K562 (cell line): ENCODE measurements around the gene SEPTIN2. TPM values are rescaled to one million over a fixed set of nuclear protein-coding genes. Genes with fewer than 3 reads are reported as not detected.
A peak's percentile ranks its signal among the peaks of the same experiment; 100 is the strongest.

Experiments used
- CBX5 ChIP-seq: IDR thresholded peaks from 2 replicates; pipeline ENCODE4 v1.6.1; 2014; ENCODE audit warnings: low read depth, borderline replicate concordance
- CREB3 ChIP-seq: fragments of 450-650 bp; conservative IDR thresholded peaks from 2 replicates; pipeline ENCODE4 v1.6.1; 2016; ENCODE audit warnings: missing genetic modification characterization, low read depth, mild to moderate bottlenecking, missing compliant biosample characterization, moderate library complexity
- CREBBP ChIP-seq: IDR thresholded peaks from one replicate; pipeline ENCODE4 v1.6.1; 2012; ENCODE audit warnings: low read depth, mild to moderate bottlenecking, control low read depth, inconsistent platforms, low read length
- CTBP1 ChIP-seq: fragments of 450-650 bp; IDR thresholded peaks from 2 replicates; pipeline ENCODE4 v1.6.1; 2016; ENCODE audit warnings: borderline replicate concordance
- DNMT1 ChIP-seq: fragments of 450-650 bp; IDR thresholded peaks from 2 replicates; pipeline ENCODE4 v1.6.1; 2016; ENCODE audit warnings: antibody characterized with exemption, mild to moderate bottlenecking
- DPF2 ChIP-seq: fragments of 450-650 bp; IDR thresholded peaks from 2 replicates; pipeline ENCODE4 v1.6.1; 2016
- FOS ChIP-seq: IDR thresholded peaks from 3 replicates; pipeline ENCODE4 v1.6.1; 2011; ENCODE audit not compliant: insufficient read length; ENCODE audit errors: extremely low read depth
- FOXM1 ChIP-seq, 2 experiments: fragments of 450-650 bp in 1 of 2; sonication (generic) in 1 of 2; formaldehyde crosslinking in 1 of 2; IDR thresholded peaks; 2 replicates each; pipeline versions ENCODE4 v1.6.1 to v1.9.0; 2017 to 2022; ENCODE audit warnings: low read depth in 2 of 2, mild to moderate bottlenecking in 2 of 2, missing genetic modification reagents in 1 of 2, moderate library complexity in 1 of 2
- GTF2B ChIP-seq: IDR thresholded peaks from 2 replicates; pipeline ENCODE4 v1.6.1; 2011; ENCODE audit not compliant: insufficient read length; ENCODE audit errors: extremely low read depth
- JUND ChIP-seq, 2 experiments: IDR thresholded peaks; 2 replicates in 1 of 2; 3 replicates in 1 of 2; pipeline ENCODE4 v1.6.1; 2011; ENCODE audit warnings: borderline replicate concordance in 2 of 2, low read depth in 2 of 2, low read length in 2 of 2, improper control_type of control experiment in 1 of 2, missing biosample characterization in 1 of 2, missing genetic modification characterization in 1 of 2, missing genetic modification reagents in 1 of 2
- MCM7 ChIP-seq, 2 experiments: fragments of 450-650 bp; IDR thresholded peaks; 2 replicates each; pipeline ENCODE4 v1.6.1; 2016 to 2018
- MLX ChIP-seq, 2 experiments: fragments of 450-650 bp in 1 of 2; sonication (generic) in 1 of 2; formaldehyde crosslinking; conservative IDR thresholded peaks; 2 replicates each; pipeline versions ENCODE4 v1.4.0 to v1.8.1; 2020 to 2022; ENCODE audit warnings: mild to moderate bottlenecking in 1 of 2, missing genetic modification reagents in 1 of 2
- MXI1 ChIP-seq: IDR thresholded peaks from 2 replicates; pipeline ENCODE4 v1.6.1; 2011; ENCODE audit warnings: low read depth, mild to moderate bottlenecking, improper control_type of control experiment, low read length
- NR1H2 ChIP-seq: sonication (generic); formaldehyde crosslinking; IDR thresholded peaks from 2 replicates; pipeline ENCODE4 v1.4.0; 2020; ENCODE audit warnings: mild to moderate bottlenecking, missing genetic modification reagents
- NR2F6 ChIP-seq: fragments of 450-650 bp; formaldehyde crosslinking; IDR thresholded peaks from 2 replicates; pipeline ENCODE4 v1.4.0; 2020; ENCODE audit warnings: mild to moderate bottlenecking
- PTBP1 ChIP-seq: fragments of 200-400 bp; formaldehyde crosslinking; IDR thresholded peaks from 2 replicates; pipeline ENCODE4 v1.6.1; 2017; ENCODE audit warnings: low read depth, low read length
- SIN3A ChIP-seq, 2 experiments: fragments of 150-350 bp in 1 of 2; IDR thresholded peaks; 2 replicates each; pipeline ENCODE4 v1.6.1; 2011 to 2016; ENCODE audit warnings: borderline replicate concordance in 2 of 2, low read depth in 2 of 2, low read length in 2 of 2, mild to moderate bottlenecking in 2 of 2, moderate library complexity in 2 of 2; ENCODE audit not compliant: control insufficient read depth in 1 of 2
- SP1 ChIP-seq: sonication (generic); formaldehyde crosslinking; IDR thresholded peaks from 2 replicates; pipeline ENCODE4 v1.8.1; 2022; ENCODE audit warnings: mild to moderate bottlenecking, missing genetic modification reagents
- STAT5A ChIP-seq: IDR thresholded peaks from 2 replicates; pipeline ENCODE4 v1.6.1; 2012; ENCODE audit warnings: low read length, inconsistent platforms, borderline replicate concordance
- WHSC1 ChIP-seq: IDR thresholded peaks from one replicate; pipeline ENCODE4 v1.6.1; 2012; ENCODE audit warnings: low read length, control low read depth, inconsistent platforms
- ZNF175 ChIP-seq: fragments of 200-800 bp; sonication (Bioruptor generic); IDR thresholded peaks from 2 replicates; pipeline ENCODE4 v1.6.1; 2016; ENCODE audit warnings: low read depth, mild to moderate bottlenecking, missing genetic modification characterization, missing compliant biosample characterization
- ZNF277 ChIP-seq: fragments of 250-450 bp; sonication (Bioruptor Pico); IDR thresholded peaks from 2 replicates; pipeline ENCODE4 v1.8.0; 2022; ENCODE audit warnings: inconsistent platforms, mild to moderate bottlenecking, moderate library complexity, borderline replicate concordance
- polyA plus RNA-seq, 8 experiments: library from polyadenylated mRNA; depleted of rRNA in 4 of 8; stranded (reverse) in 5 of 8; unstranded in 3 of 8; fragments of >200 nt; fragmentation: Nextera tagmentation in 2 of 8; fragmentation: Illumina TruSeq in 1 of 8; extraction: Ambion mirVana in 2 of 8; extraction: Trizol in 1 of 8; gene quantifications; 2 replicates each; pipeline versions ENCODE4 v1.2.1 to v1.2.3, GENCODE V29; 2011 to 2014; ENCODE audit warnings: inconsistent platforms in 1 of 8, missing spikeins in 1 of 8
- total RNA-seq, 7 experiments: library from RNA; depleted of rRNA in 6 of 7; stranded (reverse); fragments of >200 nt in 6 of 7; fragmentation: Illumina TruSeq in 2 of 7; extraction: Trizol in 2 of 7; gene quantifications; 2 replicates each; pipeline versions ENCODE4 v1.2.1 to v1.2.3, GENCODE V29; 2011 to 2021; ENCODE audit warnings: low replicate concordance in 1 of 7

SEPTIN2 gene
- total and polyA plus RNA-seq, 9 of the 15 experiments (the other 6 are each of a cell fraction or from before 2014, with no cell fraction given): 121 to 367 (median 166) TPM

GRCh38 chr2:241315093-241315878, 439 bp upstream of the SEPTIN2 start, which contains the start of gene HDLBP (continued):
- TF ChIP-seq DNMT1 (no peak), SP1 (CRISPR knock-in tag) (peak; percentile 93), SIN3A (IDR thresholded peaks at IDR 0.05; ENCODE audit: borderline replicate concordance in 2 of 2, control insufficient read depth in 1 of 2, low read depth in 2 of 2, low read length in 2 of 2) (peak in 1 of 2 experiments; percentile 64; a peak in 1 of 4 replicates), MCM7 (IDR thresholded peaks at IDR 0.05) (no peak), MXI1 (no peak), NR1H2 (CRISPR knock-in tag) (no peak), JUND (IDR thresholded peaks at IDR 0.05; ENCODE audit: borderline replicate concordance, low read depth, low read length) (peak; percentile 67), JUND (tag; IDR thresholded peaks at IDR 0.05; ENCODE audit: borderline replicate concordance, low read depth, low read length) (peak; percentile 48; the same call in 1 of the 3 replicates), ZNF277 (CRISPR knock-in tag) (no peak), WHSC1 (no peak), PTBP1 (no peak), DPF2 (peak; percentile 34; the same call in 1 of the 2 replicates), NR2F6 (no peak), STAT5A (no peak), ZNF175 (0 out of 2 replicates have a peak, but pooled peaks have one; percentile 50), FOS (no peak), CREBBP (no peak), CTBP1 (peak; percentile 50; the same call in 1 of the 2 replicates), CREB3 (no peak), GTF2B (no peak), CBX5 (no peak), FOXM1 (IDR thresholded peaks at IDR 0.05; ENCODE audit: low read depth) (no peak), FOXM1 (CRISPR knock-in tag; IDR thresholded peaks at IDR 0.05; ENCODE audit: low read depth) (no peak), MLX (CRISPR knock-in tag; conservative IDR thresholded peaks at IDR 0.05) (no peak)
